H1 (cell line): ENCODE results near the gene ARHGEF5. TPM values are rescaled to one million over a fixed set of nuclear protein-coding genes. Genes with fewer than 3 reads are reported as not detected.

ENCODE experiments used
- CHD7 ChIP-seq: fragments of 300-600 bp; sonication (generic); IDR thresholded peaks from 2 replicates; pipeline ENCODE4 v1.7.1; 2012; ENCODE audit warnings: low read length, moderate library complexity, mild to moderate bottlenecking, inconsistent platforms; ENCODE audit not compliant: insufficient replicate concordance
- CTCF ChIP-seq, 3 experiments: IDR thresholded peaks; 1 replicate in 2 of 3; 2 replicates in 1 of 3; pipeline versions ENCODE4 v1.5.1 to v1.6.1; 2011; ENCODE audit warnings: low read length in 3 of 3, mild to moderate bottlenecking in 3 of 3, inconsistent platforms in 2 of 3, low read depth in 1 of 3, moderate library complexity in 1 of 3; ENCODE audit not compliant: insufficient read depth in 1 of 3; ENCODE audit errors: control extremely low read depth in 1 of 3
- EGR1 ChIP-seq: IDR thresholded peaks from 2 replicates; pipeline ENCODE4 v1.6.1; 2011; ENCODE audit warnings: low read depth, low read length, borderline replicate concordance
- HDAC2 ChIP-seq, 2 experiments: fragments of 300-600 bp in 1 of 2; sonication (generic) in 1 of 2; IDR thresholded peaks; 2 replicates each; pipeline ENCODE4 v1.6.1; 2011 to 2012; ENCODE audit warnings: low read depth in 2 of 2, low read length in 2 of 2, mild to moderate bottlenecking in 2 of 2, moderate library complexity in 2 of 2, borderline replicate concordance in 1 of 2, inconsistent platforms in 1 of 2
- KDM5A ChIP-seq: fragments of 200-600 bp; IDR thresholded peaks from 2 replicates; pipeline ENCODE4 v1.7.1; 2012; ENCODE audit warnings: mild to moderate bottlenecking, low read length, inconsistent platforms, mixed read lengths
- MAFK ChIP-seq: IDR thresholded peaks from 2 replicates; pipeline ENCODE4 v1.6.1; 2012; ENCODE audit warnings: low read depth, mild to moderate bottlenecking, improper control_type of control experiment, low read length
- TAF7 ChIP-seq: optimal IDR thresholded peaks from 2 replicates; pipeline ENCODE3; 2011; ENCODE audit warnings: low read depth, mild to moderate bottlenecking, inconsistent platforms, low read length, moderate library complexity, borderline replicate concordance
- TEAD4 ChIP-seq: IDR thresholded peaks from 2 replicates; pipeline ENCODE4 v1.6.1; 2012; ENCODE audit warnings: low read depth, low read length, inconsistent platforms, mixed read lengths
- polyA plus RNA-seq, 7 experiments: library from polyadenylated mRNA; depleted of rRNA in 3 of 7; stranded (reverse) in 5 of 7; unstranded in 2 of 7; fragments of >200 nt in 5 of 7; fragments of 200-250 nt in 2 of 7; gene quantifications; 1 replicate in 5 of 7; 2 replicates in 1 of 7; 4 replicates in 1 of 7; pipeline versions ENCODE4 v1.2.1 to v1.2.3, GENCODE V29; 2011 to 2013; ENCODE audit warnings: missing spikeins in 2 of 7, mixed read lengths in 2 of 7
- total RNA-seq: library from RNA; stranded (reverse); fragmentation: NEBNext Ultra II Directional; extraction: Animal tissue kit (Norgen Biotek cat#: 25700); gene quantifications from 2 replicates; pipeline ENCODE4 v1.2.1, GENCODE V29; 2021
- TF ChIP-seq, protein P1 (sequence below): IDR thresholded peaks from 2 replicates; pipeline ENCODE4 v1.6.1; 2012; ENCODE audit warnings: inconsistent platforms

The ARHGEF5 gene
- total and polyA plus RNA-seq, 2 of the 8 experiments (the other 6 are each of a cell fraction or from before 2014, with no cell fraction given): 12.8 to 34.6 TPM

DNA sequence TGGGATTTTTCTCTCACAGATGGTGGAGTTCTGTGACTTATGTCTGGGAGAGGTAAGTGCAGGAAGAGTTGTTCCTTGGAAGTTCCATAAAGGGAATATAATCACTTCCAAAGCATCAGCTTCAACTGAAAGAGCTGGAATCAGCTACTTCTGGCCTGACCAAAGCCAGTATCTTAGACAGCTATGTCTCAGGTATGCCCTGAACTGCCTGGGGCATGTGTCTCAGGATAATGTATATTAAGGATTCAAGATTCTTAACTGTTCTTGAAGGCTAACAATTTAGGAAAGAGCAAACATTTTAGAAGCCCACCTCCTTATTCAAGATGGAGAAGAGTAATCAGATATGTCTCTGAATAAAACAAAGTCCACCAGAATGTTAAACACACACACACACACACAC is 60.7 kb downstream of the ARHGEF5 start (continued):
- TF ChIP-seq CHD7 (no peak), MAFK (no peak), CTCF (IDR thresholded peaks at IDR 0.05; ENCODE audit: control extremely low read depth in 1 of 3, insufficient read depth in 1 of 3, low read depth in 1 of 3, low read length in 3 of 3) (no peak), EGR1 (no peak), TEAD4 (no peak), HDAC2 (IDR thresholded peaks at IDR 0.05; ENCODE audit: borderline replicate concordance in 1 of 2, low read depth in 2 of 2, low read length in 2 of 2) (no peak), TAF7 (no peak), KDM5A (no peak)
- TF ChIP-seq, protein P1, sequence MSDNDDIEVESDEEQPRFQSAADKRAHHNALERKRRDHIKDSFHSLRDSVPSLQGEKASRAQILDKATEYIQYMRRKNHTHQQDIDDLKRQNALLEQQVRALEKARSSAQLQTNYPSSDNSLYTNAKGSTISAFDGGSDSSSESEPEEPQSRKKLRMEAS: no peak
